ENCODE results near the gene CRACDL.

DNA sequence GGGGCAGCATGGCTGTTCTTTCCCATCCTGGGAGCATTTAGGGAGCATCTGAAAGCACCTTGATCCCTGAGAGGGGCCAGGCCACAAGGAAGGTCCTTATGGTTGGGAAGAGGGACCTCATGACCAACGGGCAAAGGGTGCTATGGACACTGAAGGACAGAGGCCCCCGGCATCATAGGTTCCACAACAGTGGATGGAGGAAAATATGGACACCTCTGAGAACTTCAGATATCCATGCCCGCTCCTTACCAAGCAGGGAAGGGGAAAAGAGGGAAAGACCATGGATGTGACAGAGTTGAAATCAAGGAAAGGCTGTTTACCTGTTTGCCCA lies 111.0 kb downstream of the CRACDL start:
- TF ChIP-seq CTCF (IDR thresholded peaks at IDR 0.05; ENCODE audit: insufficient read depth, low read length, poor library complexity, severe bottlenecking) = no peak
- no peak for TF ChIP-seq EZH2phosphoT487 (conservative IDR thresholded peaks at IDR 0.05; ENCODE audit: low read length)
